K562 (cell line): Measurements from ENCODE around the gene WASHC3. TPM values are rescaled to one million over a fixed set of nuclear protein-coding genes. Genes with fewer than 3 reads are reported as not detected.

ENCODE experiments used
- ATF7 ChIP-seq: fragments of 450-650 bp; IDR thresholded peaks from 2 replicates; pipeline ENCODE4 v1.7.1; 2014; ENCODE audit warnings: mild to moderate bottlenecking, moderate library complexity
- CBFA2T3 ChIP-seq: fragments of 450-650 bp; IDR thresholded peaks from 2 replicates; pipeline ENCODE4 v1.6.1; 2017
- CBX3 ChIP-seq, 2 experiments: IDR thresholded peaks; 1 replicate in 1 of 2; 2 replicates in 1 of 2; pipeline ENCODE4 v1.6.1; 2012; ENCODE audit warnings: inconsistent platforms in 2 of 2, low read length in 2 of 2, borderline replicate concordance in 1 of 2, control low read depth in 1 of 2
- CBX5 ChIP-seq: IDR thresholded peaks from 2 replicates; pipeline ENCODE4 v1.6.1; 2014; ENCODE audit warnings: low read depth, borderline replicate concordance
- GABPA ChIP-seq: fragments of 200-800 bp; sonication (Bioruptor generic); conservative IDR thresholded peaks from 2 replicates; pipeline ENCODE4 v1.6.1; 2016; ENCODE audit warnings: low read depth, missing genetic modification characterization, missing compliant biosample characterization
- GABPB1 ChIP-seq: sonication (generic); formaldehyde crosslinking; IDR thresholded peaks from 2 replicates; pipeline ENCODE4 v1.8.0; 2022; ENCODE audit warnings: mild to moderate bottlenecking, missing genetic modification reagents
- HDAC3 ChIP-seq: fragments of 450-650 bp; IDR thresholded peaks from 2 replicates; pipeline ENCODE4 v1.6.1; 2018; ENCODE audit warnings: borderline replicate concordance, mild to moderate bottlenecking, moderate library complexity; ENCODE audit not compliant: partially characterized antibody
- HEY1 ChIP-seq: fragments of 250-450 bp; sonication (Bioruptor Pico); IDR thresholded peaks from 2 replicates; pipeline ENCODE4 v1.5.0; 2020; ENCODE audit warnings: mild to moderate bottlenecking, moderate library complexity, borderline replicate concordance
- HSF4 ChIP-seq: fragments of 250-450 bp; sonication (Bioruptor Pico); IDR thresholded peaks from 2 replicates; pipeline ENCODE4 v2.1.2; 2022; ENCODE audit warnings: mild to moderate bottlenecking, moderate library complexity, borderline replicate concordance
- KAT8 ChIP-seq: fragments of 450-650 bp; IDR thresholded peaks from 2 replicates; pipeline ENCODE4 v1.6.1; 2016; ENCODE audit warnings: low read depth, mild to moderate bottlenecking
- MYC ChIP-seq, 2 experiments: fragments of 250-450 bp in 1 of 2; sonication (Bioruptor Pico) in 1 of 2; IDR thresholded peaks; 2 replicates each; pipeline versions ENCODE4 v1.5.1 to v1.6.1; 2012 to 2021; ENCODE audit warnings: low read depth in 2 of 2, borderline replicate concordance in 1 of 2, improper control_type of control experiment in 1 of 2, low read length in 1 of 2, mild to moderate bottlenecking in 1 of 2, moderate library complexity in 1 of 2
- NELFE ChIP-seq: IDR thresholded peaks from 2 replicates; pipeline ENCODE4 v1.6.1; 2011; ENCODE audit warnings: mild to moderate bottlenecking; ENCODE audit not compliant: insufficient read depth, insufficient read length
- NFE2L1 ChIP-seq: fragments of 450-650 bp; IDR thresholded peaks from 2 replicates; pipeline ENCODE4 v1.6.1; 2016; ENCODE audit warnings: missing genetic modification characterization, low read depth, mild to moderate bottlenecking, missing compliant biosample characterization, moderate library complexity, borderline replicate concordance
- PHB ChIP-seq: fragments of 250-450 bp; sonication (Bioruptor Pico); IDR thresholded peaks from 2 replicates; pipeline ENCODE4 v1.5.0; 2021
- SOX6 ChIP-seq: fragments of 450-650 bp; IDR thresholded peaks from 2 replicates; pipeline ENCODE4 v1.6.1; 2014; ENCODE audit warnings: mild to moderate bottlenecking
- ZC3H4 ChIP-seq: sonication (generic); formaldehyde crosslinking; IDR thresholded peaks from 2 replicates; pipeline ENCODE4 v1.9.0; 2021; ENCODE audit warnings: missing genetic modification reagents, borderline replicate concordance
- ZEB2 ChIP-seq: fragments of 450-650 bp; IDR thresholded peaks from 2 replicates; pipeline ENCODE4 v1.6.1; 2016
- ZNF41 ChIP-seq: fragments of 250-450 bp; sonication (Bioruptor Pico); conservative IDR thresholded peaks from 2 replicates; pipeline ENCODE4 v1.4.0; 2020; ENCODE audit warnings: mild to moderate bottlenecking
- ZNF589 ChIP-seq: fragments of 200-800 bp; sonication (Bioruptor generic); IDR thresholded peaks from 2 replicates; pipeline ENCODE4 v1.6.1; 2016; ENCODE audit warnings: low read depth, missing genetic modification characterization, missing compliant biosample characterization
- ZNF830 ChIP-seq: fragments of 250-450 bp; sonication (Bioruptor Pico); IDR thresholded peaks from 2 replicates; pipeline ENCODE4 v1.5.0; 2021; ENCODE audit warnings: mild to moderate bottlenecking
- polyA plus RNA-seq, 8 experiments: library from polyadenylated mRNA; depleted of rRNA in 4 of 8; stranded (reverse) in 5 of 8; unstranded in 3 of 8; fragments of >200 nt; fragmentation: Nextera tagmentation in 2 of 8; fragmentation: Illumina TruSeq in 1 of 8; extraction: Ambion mirVana in 2 of 8; extraction: Trizol in 1 of 8; gene quantifications; 2 replicates each; pipeline versions ENCODE4 v1.2.1 to v1.2.3, GENCODE V29; 2011 to 2014; ENCODE audit warnings: inconsistent platforms in 1 of 8, missing spikeins in 1 of 8
- total RNA-seq, 7 experiments: library from RNA; depleted of rRNA in 6 of 7; stranded (reverse); fragments of >200 nt in 6 of 7; fragmentation: Illumina TruSeq in 2 of 7; extraction: Trizol in 2 of 7; gene quantifications; 2 replicates each; pipeline versions ENCODE4 v1.2.1 to v1.2.3, GENCODE V29; 2011 to 2021; ENCODE audit warnings: low replicate concordance in 1 of 7
- TF ChIP-seq, protein P1 (sequence below): fragments of 450-650 bp; IDR thresholded peaks from 2 replicates; pipeline ENCODE4 v1.7.0; 2016; ENCODE audit warnings: borderline replicate concordance
- TF ChIP-seq, protein P2 (sequence below): fragments of 250-450 bp; sonication (Bioruptor Pico); IDR thresholded peaks from 2 replicates; pipeline ENCODE4 v1.8.0; 2022; ENCODE audit warnings: moderate library complexity, mild to moderate bottlenecking, inconsistent platforms
- TF ChIP-seq, protein P3 (sequence below), 3 experiments: IDR thresholded peaks in 2 of 3; conservative IDR thresholded peaks in 1 of 3; 2 replicates each; pipeline ENCODE4 v1.5.1; 2011 to 2012; ENCODE audit warnings: low read length in 3 of 3, mild to moderate bottlenecking in 3 of 3, control low read depth in 2 of 3, improper control_type of control experiment in 1 of 3, inconsistent platforms in 1 of 3, low read depth in 1 of 3, mixed read lengths in 1 of 3, moderate library complexity in 1 of 3; ENCODE audit not compliant: insufficient read depth in 2 of 3

Gene WASHC3
- total and polyA plus RNA-seq, 9 of the 15 experiments (the other 6 are each of a cell fraction or from before 2014, with no cell fraction given) = 14.3 to 74.9 (median 35.1) TPM

DNA sequence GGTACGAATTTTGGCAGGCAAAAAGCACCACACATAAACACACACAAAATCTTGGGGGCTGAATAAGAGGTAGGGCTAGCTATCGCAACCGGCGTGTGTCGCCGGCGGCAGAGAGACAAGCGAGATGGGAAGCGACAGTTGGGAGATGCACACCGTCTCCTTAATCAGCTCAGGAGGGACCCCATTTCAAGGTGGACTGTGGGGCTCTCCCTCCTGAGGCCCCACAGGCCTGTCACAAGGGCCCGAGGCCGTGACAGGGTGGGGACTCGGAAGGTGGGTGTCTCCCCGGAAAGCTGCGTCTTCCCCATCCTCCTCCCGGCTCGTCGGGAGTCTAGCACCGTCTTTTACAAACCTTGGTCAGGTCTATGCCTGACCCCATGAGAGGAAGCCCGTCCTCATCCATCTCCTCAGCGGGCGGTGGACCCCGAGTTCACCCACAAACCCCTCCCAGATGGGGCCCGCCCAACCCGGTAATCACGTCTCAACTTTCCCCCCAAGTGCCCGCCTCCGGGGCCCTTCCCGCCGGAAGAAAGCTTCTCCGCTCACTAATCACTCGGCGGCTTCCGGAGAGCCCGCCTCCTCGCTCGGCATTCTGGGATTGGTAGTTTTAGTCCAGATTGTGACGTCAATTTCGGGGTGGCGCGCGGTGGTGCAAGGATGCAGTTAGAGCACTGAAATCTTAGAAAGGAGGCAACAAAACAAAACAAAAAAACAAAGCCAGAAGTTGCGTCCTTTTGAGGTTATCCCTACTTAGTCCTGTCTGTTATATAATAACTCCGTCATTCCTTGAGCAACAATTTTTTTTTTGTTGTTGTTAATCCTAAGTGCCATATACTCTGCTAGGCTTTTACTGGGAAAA lies at the start of gene WASHC3 (continued):
- TF ChIP-seq NFE2L1 (tag) (no peak), PHB (no peak), HSF4 (CRISPR knock-in tag) (no peak), CBX3 (IDR thresholded peaks at IDR 0.05; ENCODE audit: borderline replicate concordance in 1 of 2, low read length in 2 of 2) (no peak), HDAC3 (no peak), ZNF41 (CRISPR knock-in tag) (no peak), ZEB2 (no peak), CBX5 (no peak), NELFE (no peak), KAT8 (no peak), GABPA (tag) (peak; percentile 96), ZNF589 (CRISPR knock-in tag) (no peak), SOX6 (no peak), ZNF830 (CRISPR knock-in tag) (no peak), MYC (IDR thresholded peaks at IDR 0.05; ENCODE audit: low read depth, low read length) (0 out of 2 replicates have a peak, but pooled peaks have one; percentile 11), MYC (CRISPR knock-in tag; IDR thresholded peaks at IDR 0.05; ENCODE audit: borderline replicate concordance, low read depth) (no peak), HEY1 (CRISPR knock-in tag) (no peak), ZC3H4 (CRISPR knock-in tag) (no peak), GABPB1 (CRISPR knock-in tag) (peak; percentile 87), CBFA2T3 (no peak), ATF7 (peak; percentile 96)
- TF ChIP-seq, protein P1, sequence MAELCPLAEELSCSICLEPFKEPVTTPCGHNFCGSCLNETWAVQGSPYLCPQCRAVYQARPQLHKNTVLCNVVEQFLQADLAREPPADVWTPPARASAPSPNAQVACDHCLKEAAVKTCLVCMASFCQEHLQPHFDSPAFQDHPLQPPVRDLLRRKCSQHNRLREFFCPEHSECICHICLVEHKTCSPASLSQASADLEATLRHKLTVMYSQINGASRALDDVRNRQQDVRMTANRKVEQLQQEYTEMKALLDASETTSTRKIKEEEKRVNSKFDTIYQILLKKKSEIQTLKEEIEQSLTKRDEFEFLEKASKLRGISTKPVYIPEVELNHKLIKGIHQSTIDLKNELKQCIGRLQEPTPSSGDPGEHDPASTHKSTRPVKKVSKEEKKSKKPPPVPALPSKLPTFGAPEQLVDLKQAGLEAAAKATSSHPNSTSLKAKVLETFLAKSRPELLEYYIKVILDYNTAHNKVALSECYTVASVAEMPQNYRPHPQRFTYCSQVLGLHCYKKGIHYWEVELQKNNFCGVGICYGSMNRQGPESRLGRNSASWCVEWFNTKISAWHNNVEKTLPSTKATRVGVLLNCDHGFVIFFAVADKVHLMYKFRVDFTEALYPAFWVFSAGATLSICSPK = no peak
- TF ChIP-seq, protein P2, sequence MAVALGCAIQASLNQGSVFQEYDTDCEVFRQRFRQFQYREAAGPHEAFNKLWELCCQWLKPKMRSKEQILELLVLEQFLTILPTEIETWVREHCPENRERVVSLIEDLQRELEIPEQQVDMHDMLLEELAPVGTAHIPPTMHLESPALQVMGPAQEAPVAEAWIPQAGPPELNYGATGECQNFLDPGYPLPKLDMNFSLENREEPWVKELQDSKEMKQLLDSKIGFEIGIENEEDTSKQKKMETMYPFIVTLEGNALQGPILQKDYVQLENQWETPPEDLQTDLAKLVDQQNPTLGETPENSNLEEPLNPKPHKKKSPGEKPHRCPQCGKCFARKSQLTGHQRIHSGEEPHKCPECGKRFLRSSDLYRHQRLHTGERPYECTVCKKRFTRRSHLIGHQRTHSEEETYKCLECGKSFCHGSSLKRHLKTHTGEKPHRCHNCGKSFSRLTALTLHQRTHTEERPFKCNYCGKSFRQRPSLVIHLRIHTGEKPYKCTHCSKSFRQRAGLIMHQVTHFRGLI (CRISPR knock-in tag) = no peak
- TF ChIP-seq, protein P3, sequence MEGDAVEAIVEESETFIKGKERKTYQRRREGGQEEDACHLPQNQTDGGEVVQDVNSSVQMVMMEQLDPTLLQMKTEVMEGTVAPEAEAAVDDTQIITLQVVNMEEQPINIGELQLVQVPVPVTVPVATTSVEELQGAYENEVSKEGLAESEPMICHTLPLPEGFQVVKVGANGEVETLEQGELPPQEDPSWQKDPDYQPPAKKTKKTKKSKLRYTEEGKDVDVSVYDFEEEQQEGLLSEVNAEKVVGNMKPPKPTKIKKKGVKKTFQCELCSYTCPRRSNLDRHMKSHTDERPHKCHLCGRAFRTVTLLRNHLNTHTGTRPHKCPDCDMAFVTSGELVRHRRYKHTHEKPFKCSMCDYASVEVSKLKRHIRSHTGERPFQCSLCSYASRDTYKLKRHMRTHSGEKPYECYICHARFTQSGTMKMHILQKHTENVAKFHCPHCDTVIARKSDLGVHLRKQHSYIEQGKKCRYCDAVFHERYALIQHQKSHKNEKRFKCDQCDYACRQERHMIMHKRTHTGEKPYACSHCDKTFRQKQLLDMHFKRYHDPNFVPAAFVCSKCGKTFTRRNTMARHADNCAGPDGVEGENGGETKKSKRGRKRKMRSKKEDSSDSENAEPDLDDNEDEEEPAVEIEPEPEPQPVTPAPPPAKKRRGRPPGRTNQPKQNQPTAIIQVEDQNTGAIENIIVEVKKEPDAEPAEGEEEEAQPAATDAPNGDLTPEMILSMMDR (IDR thresholded peaks at IDR 0.05 in 2 of 3, conservative IDR thresholded peaks at IDR 0.05 in 1 of 3; ENCODE audit: insufficient read depth in 2 of 3, low read depth in 1 of 3, low read length in 3 of 3) = no peak
